Measurements from ENCODE around the gene TMEM132C. TPM values are rescaled to one million over a fixed set of nuclear protein-coding genes. Genes with fewer than 3 reads are reported as not detected.

Gene TMEM132C
- total RNA-seq, 1 experiment from 2014 or later = not detected

DNA sequence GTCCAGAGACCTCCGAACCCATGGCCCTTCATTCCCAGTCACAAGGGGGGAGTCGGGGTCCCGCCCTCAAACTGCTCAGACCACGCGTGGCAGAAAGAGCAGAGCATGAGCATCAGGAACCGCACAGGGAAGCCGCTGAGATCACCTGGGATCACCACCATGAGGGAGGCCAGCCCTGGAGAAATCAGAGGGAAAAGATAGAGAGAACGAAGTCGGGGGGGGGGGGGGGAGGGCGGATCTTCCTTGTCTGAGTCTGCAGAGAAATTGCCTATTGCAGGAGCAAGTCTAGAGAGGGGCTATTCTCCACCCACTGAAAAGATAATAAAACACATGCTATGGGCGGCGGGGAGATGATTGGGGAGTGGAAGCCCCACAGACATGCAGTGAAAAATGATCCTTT lies 884 bp upstream of the TMEM132C start:
- ATAC-seq (no peak), DNase-seq (ENCODE audit: low spot score) (no peak)
- POLR2A ChIA-PET = no interaction called here
- no peak for TF ChIP-seq RELA (CRISPR knock-in tag; IDR thresholded peaks at IDR 0.05; ENCODE audit: borderline replicate concordance)
- TF ChIP-seq SOX15 (CRISPR knock-in tag; IDR thresholded peaks at IDR 0.05) = no peak
- TF ChIP-seq FOXJ3 (CRISPR knock-in tag; IDR thresholded peaks at IDR 0.05; ENCODE audit: borderline replicate concordance) = no peak
- no peak for TF ChIP-seq ATF3 (CRISPR knock-in tag; conservative IDR thresholded peaks at IDR 0.05)
- TF ChIP-seq ZNF121 (CRISPR knock-in tag; IDR thresholded peaks at IDR 0.05) = no peak
- TF ChIP-seq PRRX2 (CRISPR knock-in tag; IDR thresholded peaks at IDR 0.05) = no peak
- no peak for TF ChIP-seq USF1 (CRISPR knock-in tag; IDR thresholded peaks at IDR 0.05)
- no peak for TF ChIP-seq SMAD3 (CRISPR knock-in tag; IDR thresholded peaks at IDR 0.05; ENCODE audit: borderline replicate concordance)
- no peak for TF ChIP-seq ATF1 (CRISPR knock-in tag; IDR thresholded peaks at IDR 0.05)
- no peak for TF ChIP-seq ATF2 (CRISPR knock-in tag; IDR thresholded peaks at IDR 0.05; ENCODE audit: borderline replicate concordance, low read depth)
- TF ChIP-seq OVOL2 (CRISPR knock-in tag; IDR thresholded peaks at IDR 0.05; ENCODE audit: borderline replicate concordance) = no peak
- no peak for TF ChIP-seq ZNF317 (CRISPR knock-in tag; IDR thresholded peaks at IDR 0.05; ENCODE audit: borderline replicate concordance, low read depth)
- TF ChIP-seq ERG (CRISPR knock-in tag; IDR thresholded peaks at IDR 0.05) = no peak
- TF ChIP-seq, protein P1, sequence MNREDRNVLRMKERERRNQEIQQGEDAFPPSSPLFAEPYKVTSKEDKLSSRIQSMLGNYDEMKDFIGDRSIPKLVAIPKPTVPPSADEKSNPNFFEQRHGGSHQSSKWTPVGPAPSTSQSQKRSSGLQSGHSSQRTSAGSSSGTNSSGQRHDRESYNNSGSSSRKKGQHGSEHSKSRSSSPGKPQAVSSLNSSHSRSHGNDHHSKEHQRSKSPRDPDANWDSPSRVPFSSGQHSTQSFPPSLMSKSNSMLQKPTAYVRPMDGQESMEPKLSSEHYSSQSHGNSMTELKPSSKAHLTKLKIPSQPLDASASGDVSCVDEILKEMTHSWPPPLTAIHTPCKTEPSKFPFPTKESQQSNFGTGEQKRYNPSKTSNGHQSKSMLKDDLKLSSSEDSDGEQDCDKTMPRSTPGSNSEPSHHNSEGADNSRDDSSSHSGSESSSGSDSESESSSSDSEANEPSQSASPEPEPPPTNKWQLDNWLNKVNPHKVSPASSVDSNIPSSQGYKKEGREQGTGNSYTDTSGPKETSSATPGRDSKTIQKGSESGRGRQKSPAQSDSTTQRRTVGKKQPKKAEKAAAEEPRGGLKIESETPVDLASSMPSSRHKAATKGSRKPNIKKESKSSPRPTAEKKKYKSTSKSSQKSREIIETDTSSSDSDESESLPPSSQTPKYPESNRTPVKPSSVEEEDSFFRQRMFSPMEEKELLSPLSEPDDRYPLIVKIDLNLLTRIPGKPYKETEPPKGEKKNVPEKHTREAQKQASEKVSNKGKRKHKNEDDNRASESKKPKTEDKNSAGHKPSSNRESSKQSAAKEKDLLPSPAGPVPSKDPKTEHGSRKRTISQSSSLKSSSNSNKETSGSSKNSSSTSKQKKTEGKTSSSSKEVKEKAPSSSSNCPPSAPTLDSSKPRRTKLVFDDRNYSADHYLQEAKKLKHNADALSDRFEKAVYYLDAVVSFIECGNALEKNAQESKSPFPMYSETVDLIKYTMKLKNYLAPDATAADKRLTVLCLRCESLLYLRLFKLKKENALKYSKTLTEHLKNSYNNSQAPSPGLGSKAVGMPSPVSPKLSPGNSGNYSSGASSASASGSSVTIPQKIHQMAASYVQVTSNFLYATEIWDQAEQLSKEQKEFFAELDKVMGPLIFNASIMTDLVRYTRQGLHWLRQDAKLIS (CRISPR knock-in tag; IDR thresholded peaks at IDR 0.05; ENCODE audit: borderline replicate concordance) = no peak
- TF ChIP-seq NFATC4 (CRISPR knock-in tag; IDR thresholded peaks at IDR 0.05) = no peak
- H3K36me3 Mint-ChIP-seq = peaks cover 47% of the 10 kb centered on the region
- peaks cover 50% of the 10 kb centered on the region for H3K9me3 Mint-ChIP-seq
- no peak overlapping the region for H3K27ac Mint-ChIP-seq
- CTCF ChIA-PET = no interaction called here
- no peak overlapping the region for H3K4me3 Mint-ChIP-seq
- peaks cover 20% of the 10 kb centered on the region for H3K27me3 Mint-ChIP-seq (ENCODE audit: low read depth)
- no peaks in the 10 kb centered on the region for H3K4me1 Mint-ChIP-seq

DNA sequence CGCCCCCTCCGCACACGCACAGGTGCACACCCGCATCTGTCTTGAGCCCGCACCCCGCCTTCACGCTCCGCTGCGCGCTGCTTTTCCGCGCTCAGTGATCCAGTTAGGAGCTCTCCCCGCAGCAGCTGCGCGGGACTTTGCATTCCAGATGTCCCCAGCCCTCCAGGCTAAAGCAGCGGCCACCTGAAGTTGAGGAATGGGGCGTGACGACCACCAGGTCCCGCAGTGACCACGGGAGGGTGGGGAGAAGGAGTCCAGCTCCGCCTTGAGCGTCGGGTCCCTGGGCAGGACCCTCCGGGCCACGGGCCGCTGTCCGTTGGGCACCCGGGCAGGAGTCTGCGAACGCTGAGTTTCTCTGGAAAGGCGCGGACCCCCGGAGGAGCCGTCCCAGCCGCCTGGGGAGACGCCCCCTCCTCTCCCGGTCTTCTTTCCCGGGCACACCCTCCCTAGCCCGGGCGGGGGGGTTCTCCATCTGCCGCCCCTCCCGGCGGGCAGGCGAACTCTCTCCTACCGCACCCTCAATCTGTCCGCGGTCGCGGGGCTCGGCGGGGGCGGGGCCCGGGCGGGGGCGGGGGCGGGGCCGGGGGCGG lies 334 bp upstream of the TMEM132C start:
- ATAC-seq (no peak), DNase-seq (ENCODE audit: low spot score) (no peak)
- Mint-ChIP-seq H3K4me3 (no peak overlapping the region), H3K9me3 (peaks cover 53% of the 10 kb centered on the region), H3K27ac (no peak overlapping the region), H3K36me3 (peaks cover 51% of the 10 kb centered on the region), H3K4me1 (no peaks in the 10 kb centered on the region), H3K27me3 (ENCODE audit: low read depth) (peaks cover 20% of the 10 kb centered on the region)
- CTCF ChIA-PET = no interaction called here
- TF ChIP-seq CBFB (CRISPR knock-in tag; IDR thresholded peaks at IDR 0.05; ENCODE audit: low read depth) (no peak), NFE2L1 (CRISPR knock-in tag; IDR thresholded peaks at IDR 0.05) (no peak), IRF1 (CRISPR knock-in tag; IDR thresholded peaks at IDR 0.05) (no peak)
- POLR2A ChIA-PET = no interaction called here

Data from WTC11 (cell line).